ENCODE results near the gene KLF7.
A peak's percentile ranks its signal among the peaks of the same experiment; 100 is the strongest.

KLF7 gene

DNA sequence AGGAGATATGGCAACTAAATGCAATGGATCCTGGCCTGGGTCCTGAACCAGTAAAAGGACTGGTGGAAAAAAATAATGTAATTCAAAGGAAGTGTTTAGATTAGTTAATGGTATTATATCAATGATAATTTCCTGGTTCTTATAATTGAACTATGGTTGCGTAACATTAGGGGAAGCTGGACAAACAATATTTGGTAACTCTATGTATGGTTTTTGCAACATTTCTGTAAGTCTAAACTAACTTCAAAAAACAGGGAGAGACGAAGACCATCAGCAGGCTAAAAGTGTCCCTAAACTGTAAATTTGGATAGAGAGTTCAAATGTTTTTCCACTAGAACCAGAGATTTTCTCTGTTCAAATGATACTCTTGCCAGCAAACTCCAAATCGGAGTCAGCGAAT is 36.9 kb downstream of the KLF7 start:
- H3K4me1 Mint-ChIP-seq = peaks cover 74% of the 10 kb centered on the region
- no peak for DNase-seq
- H3K27me3 Mint-ChIP-seq = no peaks in the 10 kb centered on the region

GRCh38 chr2:207126724-207127308 is 38.9 kb downstream of the KLF7 start:
- DNase-seq (no peak), ATAC-seq (no peak)
- no peaks in the 10 kb centered on the region for H3K9me3 Mint-ChIP-seq
- no peaks in the 10 kb centered on the region for H3K27me3 Mint-ChIP-seq
- H3K27ac Mint-ChIP-seq = no peak overlapping the region
- peaks cover 75% of the 10 kb centered on the region for H3K4me1 Mint-ChIP-seq
- H3K4me3 Mint-ChIP-seq = no peak overlapping the region

More for the DNA sequence above, 36.9 kb downstream of the KLF7 start:
- no peak overlapping the region for H3K27ac Mint-ChIP-seq
- H3K9me3 Mint-ChIP-seq = no peaks in the 10 kb centered on the region
- H3K4me3 Mint-ChIP-seq = no peak overlapping the region
- ATAC-seq = no peak

- Mint-ChIP-seq H3K9me3 (no peaks in the 10 kb centered on the region), H3K4me3 (peak overlapping the region; percentile 5 to 36), H3K4me1 (peaks cover 66% of the 10 kb centered on the region), H3K27ac (peak overlapping the region; percentile 20 to 77), H3K27me3 (no peaks in the 10 kb centered on the region)
- ATAC-seq = no peak
- no peak for DNase-seq
These were observed 41.9 kb downstream of the KLF7 start for GRCh38 chr2:207123776-207124391.

DNA sequence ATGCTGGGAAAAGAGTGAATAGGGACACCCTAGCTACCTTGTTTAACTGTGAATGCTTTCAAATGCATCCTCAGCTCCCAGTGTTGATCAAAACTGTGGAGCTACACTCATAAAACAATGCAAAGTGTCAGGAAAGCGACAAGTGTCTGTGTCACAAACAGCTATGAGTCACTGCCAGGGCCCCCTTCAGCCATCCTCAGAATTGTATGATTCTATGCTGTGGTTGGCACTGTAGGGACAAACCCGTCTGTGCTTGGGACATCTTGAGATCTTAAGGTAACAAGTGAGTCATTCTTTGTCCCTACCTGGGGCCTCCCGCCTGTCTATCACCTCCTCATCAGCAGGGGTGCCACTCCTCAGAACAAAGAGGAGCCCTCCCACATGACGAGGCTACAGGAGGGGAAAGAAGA is 42.4 kb downstream of the KLF7 start:
- H3K4me1 Mint-ChIP-seq = peaks cover 66% of the 10 kb centered on the region
- peak overlapping the region; percentile 77 to 88 for H3K27ac Mint-ChIP-seq
- peak overlapping the region; percentile 55 to 65 for H3K4me3 Mint-ChIP-seq
- no peaks in the 10 kb centered on the region for H3K27me3 Mint-ChIP-seq
- ATAC-seq (peak; percentile 100), DNase-seq (peak; percentile 68 to 86)
- no peaks in the 10 kb centered on the region for H3K9me3 Mint-ChIP-seq

GRCh38 chr2:207122651-207123334 is 43.0 kb downstream of the KLF7 start:
- ATAC-seq = peak; percentile 4
- Mint-ChIP-seq H3K27ac (peak overlapping the region in 1 of 2 donors; percentile 88), H3K9me3 (no peaks in the 10 kb centered on the region), H3K27me3 (no peaks in the 10 kb centered on the region), H3K4me1 (peaks cover 68% of the 10 kb centered on the region), H3K4me3 (peak overlapping the region; percentile 55 to 65)
- no peak for DNase-seq

DNA sequence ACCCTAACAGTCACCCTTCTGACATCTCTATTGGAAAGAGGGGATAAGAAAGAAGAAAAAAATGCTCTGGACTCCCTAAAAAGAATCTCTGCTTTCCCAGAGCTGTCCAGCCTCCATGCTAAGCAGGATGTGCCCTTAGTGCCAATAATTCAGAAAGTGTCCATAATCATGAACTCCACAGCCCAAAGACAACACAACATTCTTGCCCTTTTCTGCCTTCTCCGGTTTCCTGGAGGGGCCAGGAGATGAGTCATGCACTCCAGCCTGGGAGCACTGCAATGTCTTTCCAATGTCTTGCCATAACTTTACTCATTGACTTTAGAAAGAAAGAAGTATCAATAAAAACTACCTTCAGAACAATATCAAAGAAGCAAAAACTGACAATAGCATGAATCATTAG is 44.0 kb downstream of the KLF7 start:
- H3K4me3 Mint-ChIP-seq = no peak overlapping the region
- H3K27ac Mint-ChIP-seq = peak overlapping the region in 1 of 2 donors; percentile 2
- no peaks in the 10 kb centered on the region for H3K27me3 Mint-ChIP-seq
- no peaks in the 10 kb centered on the region for H3K9me3 Mint-ChIP-seq
- DNase-seq (no peak), ATAC-seq (no peak)
- H3K4me1 Mint-ChIP-seq = peaks cover 68% of the 10 kb centered on the region

DNA sequence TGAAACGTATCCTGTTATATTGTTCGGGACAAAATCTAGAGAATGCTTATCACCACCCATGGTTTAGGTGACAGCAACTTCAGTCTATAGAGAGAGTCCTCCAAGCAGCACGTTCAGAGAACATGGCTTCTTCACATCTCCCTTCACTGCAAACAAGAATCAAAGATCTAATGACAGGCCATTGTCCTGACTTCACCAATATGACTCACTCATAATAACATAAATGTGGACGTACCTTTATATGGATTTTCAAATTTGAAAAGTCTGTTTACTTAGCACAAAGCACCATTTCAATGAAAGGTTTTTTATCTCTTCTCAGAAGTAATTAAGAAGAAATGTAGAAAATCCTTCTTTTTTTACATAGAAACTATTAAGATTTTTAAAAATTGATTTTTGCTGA is 46.7 kb downstream of the KLF7 start:
- no peak overlapping the region for H3K4me3 Mint-ChIP-seq
- ATAC-seq = no peak
- H3K27ac Mint-ChIP-seq = no peak overlapping the region

GRCh38 chr2:207117668-207118067 is 48.1 kb downstream of the KLF7 start:
- ATAC-seq (no peak), DNase-seq (no peak)
- H3K4me3 Mint-ChIP-seq = no peak overlapping the region
- H3K27ac Mint-ChIP-seq = no peak overlapping the region
- H3K9me3 Mint-ChIP-seq = no peaks in the 10 kb centered on the region
- peaks cover 34% of the 10 kb centered on the region for H3K4me1 Mint-ChIP-seq
- H3K27me3 Mint-ChIP-seq = no peaks in the 10 kb centered on the region

More for the DNA sequence above, 46.7 kb downstream of the KLF7 start:
- no peaks in the 10 kb centered on the region for H3K27me3 Mint-ChIP-seq
- H3K9me3 Mint-ChIP-seq = no peaks in the 10 kb centered on the region
- DNase-seq = no peak
- peaks cover 46% of the 10 kb centered on the region for H3K4me1 Mint-ChIP-seq

DNA sequence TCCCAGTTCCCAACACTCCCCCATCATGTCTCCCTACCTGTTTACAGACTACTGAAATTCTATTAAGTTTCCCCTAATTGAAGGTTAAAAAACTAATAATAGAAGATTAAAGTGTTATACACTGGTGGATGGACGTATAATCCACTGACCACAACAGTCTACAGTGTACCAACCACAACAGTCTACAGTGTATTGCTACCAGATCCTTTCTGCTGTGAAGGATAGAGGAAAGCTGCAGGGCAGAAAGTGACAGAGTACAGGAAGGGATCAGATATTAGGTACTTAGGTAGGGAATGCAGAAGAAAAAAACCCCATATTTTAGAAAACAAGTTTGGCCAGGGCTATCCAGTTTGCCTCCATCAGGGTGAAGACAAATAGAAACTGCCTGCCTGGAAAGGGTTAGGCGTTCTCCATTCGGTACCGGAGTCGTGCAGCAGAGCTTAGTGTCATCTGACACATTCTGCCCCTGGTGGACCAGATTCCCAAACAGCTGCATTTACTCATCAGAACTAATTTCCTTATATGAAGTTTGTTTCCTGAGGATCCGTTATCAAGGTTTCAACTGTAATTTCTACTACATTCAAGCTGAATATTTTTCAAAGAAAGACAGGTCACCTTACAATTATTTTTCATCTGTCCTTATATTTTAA is 49.9 kb downstream of the KLF7 start:
- H3K4me1 Mint-ChIP-seq = peaks cover 40% of the 10 kb centered on the region
- DNase-seq = no peak

DNA sequence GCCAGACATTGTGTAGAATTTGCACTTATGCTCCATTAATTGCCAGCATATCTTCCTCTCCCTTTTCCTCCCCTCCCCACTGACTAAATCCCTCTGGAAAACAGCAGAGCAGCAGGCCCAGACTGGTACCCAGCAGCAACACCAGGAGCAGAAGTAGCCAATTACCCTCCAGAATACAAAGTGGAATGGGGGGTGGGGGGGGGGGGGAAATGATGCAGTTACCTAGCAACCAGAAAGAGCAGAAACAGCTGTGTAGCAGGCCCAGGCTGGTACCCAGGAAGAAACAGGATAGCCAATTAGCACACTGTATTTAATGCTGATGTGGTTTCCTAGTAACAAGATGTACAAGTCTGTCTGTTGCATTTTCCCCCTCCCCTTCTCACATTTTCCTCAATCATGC is 52.3 kb downstream of the KLF7 start:
- Mint-ChIP-seq H3K27ac (no peak overlapping the region), H3K4me3 (no peak overlapping the region), H3K4me1 (peaks cover 54% of the 10 kb centered on the region), H3K27me3 (no peaks in the 10 kb centered on the region), H3K9me3 (no peaks in the 10 kb centered on the region)
- no peak for DNase-seq
- ATAC-seq = no peak

More for the DNA sequence above, 49.9 kb downstream of the KLF7 start:
- ATAC-seq = no peak
- Mint-ChIP-seq H3K27me3 (no peaks in the 10 kb centered on the region), H3K9me3 (no peaks in the 10 kb centered on the region), H3K27ac (no peak overlapping the region), H3K4me3 (no peak overlapping the region)

- H3K4me1 Mint-ChIP-seq = peaks cover 57% of the 10 kb centered on the region
- H3K27me3 Mint-ChIP-seq = no peaks in the 10 kb centered on the region
- H3K9me3 Mint-ChIP-seq = no peaks in the 10 kb centered on the region
- peak overlapping the region in 1 of 2 donors; percentile 27 for H3K27ac Mint-ChIP-seq
- no peak for ATAC-seq
- H3K4me3 Mint-ChIP-seq = no peak overlapping the region
- no peak for DNase-seq
These were observed 53.0 kb downstream of the KLF7 start for GRCh38 chr2:207112785-207113184.

GRCh38 chr2:207112383-207112782 is 53.4 kb downstream of the KLF7 start:
- Mint-ChIP-seq H3K27ac (peak overlapping the region in 1 of 2 donors; percentile 27), H3K4me3 (no peak overlapping the region), H3K4me1 (peaks cover 57% of the 10 kb centered on the region), H3K27me3 (no peaks in the 10 kb centered on the region), H3K9me3 (no peaks in the 10 kb centered on the region)
- DNase-seq (no peak), ATAC-seq (no peak)

GRCh38 chr2:207111757-207112156 is 54.0 kb downstream of the KLF7 start:
- Mint-ChIP-seq H3K4me1 (peaks cover 61% of the 10 kb centered on the region), H3K27ac (peak overlapping the region; percentile 34 to 36), H3K9me3 (no peaks in the 10 kb centered on the region), H3K27me3 (no peaks in the 10 kb centered on the region), H3K4me3 (no peak overlapping the region)
- ATAC-seq = no peak
- DNase-seq = no peak

DNA sequence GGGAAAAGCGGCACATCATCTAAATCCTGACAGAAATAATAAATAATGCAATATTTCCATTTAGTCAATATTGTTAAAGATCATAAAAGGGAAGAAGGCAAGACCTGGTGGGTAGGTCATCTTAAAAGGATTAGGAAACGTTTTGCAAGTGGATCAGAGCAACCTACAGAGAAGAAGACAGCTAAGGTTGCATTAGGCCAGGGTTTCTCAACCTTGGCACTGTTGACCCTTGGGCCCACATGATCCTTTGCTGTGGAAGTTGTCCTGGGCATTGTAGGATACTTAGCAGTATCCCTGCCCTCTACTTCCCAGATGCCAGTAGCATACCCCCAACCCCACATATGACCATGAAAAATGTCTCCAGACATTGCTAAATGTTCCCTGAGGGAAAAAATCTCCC is 55.0 kb downstream of the KLF7 start:
- DNase-seq (no peak), ATAC-seq (no peak)
- no peaks in the 10 kb centered on the region for H3K9me3 Mint-ChIP-seq
- H3K27ac Mint-ChIP-seq = no peak overlapping the region
- peaks cover 58% of the 10 kb centered on the region for H3K4me1 Mint-ChIP-seq
- no peak overlapping the region for H3K4me3 Mint-ChIP-seq
- H3K27me3 Mint-ChIP-seq = no peaks in the 10 kb centered on the region

DNA sequence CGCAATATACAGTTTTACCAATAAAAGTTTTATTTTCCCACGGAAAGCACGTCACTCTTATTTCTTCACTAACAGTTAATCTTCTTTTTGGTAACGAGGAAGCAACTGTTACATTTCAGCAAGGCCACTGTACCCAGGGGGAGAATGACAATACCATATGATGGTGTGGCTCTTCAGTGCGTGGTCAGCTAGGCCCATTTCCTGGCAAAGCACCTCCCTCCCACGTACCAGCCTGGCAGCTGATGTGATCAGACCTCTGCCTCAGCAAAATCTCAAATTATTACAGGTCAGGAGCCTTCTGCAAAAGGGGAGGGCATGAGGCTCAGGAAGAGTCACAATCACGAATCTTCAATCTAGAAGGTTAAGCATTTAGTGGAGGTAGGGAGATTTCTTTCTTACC is 55.4 kb downstream of the KLF7 start:
- H3K27me3 Mint-ChIP-seq = no peaks in the 10 kb centered on the region
- peaks cover 62% of the 10 kb centered on the region for H3K4me1 Mint-ChIP-seq
- H3K27ac Mint-ChIP-seq = no peak overlapping the region
- DNase-seq = peak in 1 of 2 donors; percentile 27
- no peaks in the 10 kb centered on the region for H3K9me3 Mint-ChIP-seq
- ATAC-seq = peak; percentile 82
- H3K4me3 Mint-ChIP-seq = no peak overlapping the region

DNA sequence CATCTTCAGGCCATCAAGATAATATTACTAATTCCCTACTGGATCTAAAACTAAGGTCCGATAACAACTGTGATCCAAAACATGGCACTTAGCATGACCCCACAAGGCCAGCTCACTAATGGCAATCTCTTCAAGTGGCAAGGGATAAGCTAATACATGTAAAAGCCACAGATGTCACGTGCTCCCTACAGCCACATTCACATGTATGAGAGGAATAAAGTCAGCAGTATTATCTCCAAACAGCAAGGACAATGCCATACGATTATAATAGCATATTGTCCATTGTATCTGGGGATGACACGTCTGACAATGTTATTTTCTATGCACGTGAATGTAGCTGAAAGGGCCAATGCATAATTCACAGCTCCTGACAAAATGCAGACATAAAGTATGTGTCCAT is 56.0 kb downstream of the KLF7 start:
- no peak for DNase-seq
- no peaks in the 10 kb centered on the region for H3K27me3 Mint-ChIP-seq
- H3K4me1 Mint-ChIP-seq = peaks cover 67% of the 10 kb centered on the region
- H3K27ac Mint-ChIP-seq = no peak overlapping the region
- H3K4me3 Mint-ChIP-seq = no peak overlapping the region
- no peaks in the 10 kb centered on the region for H3K9me3 Mint-ChIP-seq
- ATAC-seq = no peak
